Mesenchymal stem cell (in vitro differentiated cells and primary cell): ENCODE results near the gene CNOT8.
A peak's percentile ranks its signal among the peaks of the same experiment; 100 is the strongest.

Experiments used
- DNase-seq: peaks from one replicate; pipeline ENCODE4 v3.0.0-alpha.2; 2013
- H2AFZ ChIP-seq: one replicate; pipeline ENCODE4 v1.6.1; 2013; ENCODE audit warnings: low read depth, mild to moderate bottlenecking, control low read depth, inconsistent platforms, low read length, moderate library complexity
- H2AK5ac ChIP-seq: 2 replicates; pipeline ENCODE4 v1.6.1; 2013; ENCODE audit warnings: low read length, moderate library complexity, mild to moderate bottlenecking, inconsistent platforms; ENCODE audit not compliant: severe bottlenecking
- H2BK120ac ChIP-seq: one replicate; pipeline ENCODE4 v1.6.1; 2013; ENCODE audit warnings: low read depth, mild to moderate bottlenecking, inconsistent platforms, low read length, moderate library complexity
- H2BK12ac ChIP-seq, 2 experiments: one replicate each; pipeline ENCODE4 v1.6.1; 2013; ENCODE audit warnings: inconsistent platforms in 2 of 2, low read length in 2 of 2, mild to moderate bottlenecking in 2 of 2, moderate library complexity in 2 of 2, control low read depth in 1 of 2
- H2BK15ac ChIP-seq: one replicate; pipeline ENCODE4 v1.6.1; 2013; ENCODE audit warnings: mild to moderate bottlenecking, low read depth, inconsistent platforms; ENCODE audit not compliant: poor library complexity, severe bottlenecking
- H2BK5ac ChIP-seq: 2 replicates; pipeline ENCODE4 v1.6.1; 2013; ENCODE audit warnings: low read depth, mild to moderate bottlenecking, low read length, control low read depth, inconsistent platforms; ENCODE audit not compliant: poor library complexity, severe bottlenecking
- H3K14ac ChIP-seq, 2 experiments: one replicate each; pipeline ENCODE4 v1.6.1; 2013; ENCODE audit warnings: inconsistent platforms in 2 of 2, low read length in 2 of 2, control low read depth in 1 of 2, mild to moderate bottlenecking in 1 of 2, moderate library complexity in 1 of 2
- H3K18ac ChIP-seq, 2 experiments: one replicate each; pipeline ENCODE4 v1.6.1; 2013; ENCODE audit warnings: inconsistent platforms in 2 of 2, low read length in 2 of 2, control low read depth in 1 of 2, low read depth in 1 of 2, mild to moderate bottlenecking in 1 of 2
- H3K23ac ChIP-seq, 2 experiments: one replicate each; pipeline ENCODE4 v1.6.1; 2013; ENCODE audit warnings: inconsistent platforms in 2 of 2, low read length in 2 of 2, mild to moderate bottlenecking in 2 of 2, moderate library complexity in 2 of 2, control low read depth in 1 of 2
- H3K27ac ChIP-seq: 2 replicates; pipeline ENCODE4 v1.5.1; 2013; ENCODE audit warnings: mild to moderate bottlenecking, moderate library complexity, low read length, control low read depth, inconsistent platforms; ENCODE audit not compliant: poor library complexity, severe bottlenecking
- H3K27me3 ChIP-seq, 2 experiments: 2 replicates each; pipeline versions ENCODE4 v1.6.1 to v1.7.0; 2013; ENCODE audit warnings: low read length in 2 of 2, mild to moderate bottlenecking in 2 of 2, moderate library complexity in 2 of 2, control low read depth in 1 of 2, inconsistent platforms in 1 of 2; ENCODE audit not compliant: control insufficient read depth in 1 of 2, insufficient read depth in 1 of 2
- H3K36me3 ChIP-seq, 2 experiments: 2 replicates each; pipeline versions ENCODE4 v1.6.1 to v1.7.0; 2013; ENCODE audit warnings: low read length in 2 of 2, control low read depth in 1 of 2, inconsistent platforms in 1 of 2, low read depth in 1 of 2, mild to moderate bottlenecking in 1 of 2; ENCODE audit not compliant: insufficient read depth in 2 of 2, control insufficient read depth in 1 of 2
- H3K4ac ChIP-seq, 2 experiments: one replicate each; pipeline ENCODE4 v1.6.1; 2013; ENCODE audit warnings: inconsistent platforms in 2 of 2, low read length in 2 of 2, mild to moderate bottlenecking in 2 of 2, moderate library complexity in 2 of 2, control low read depth in 1 of 2, low read depth in 1 of 2
- H3K4me1 ChIP-seq: 2 replicates; pipeline ENCODE4 v1.6.1; 2013; ENCODE audit warnings: low read depth, low read length, control low read depth; ENCODE audit not compliant: control insufficient read depth, insufficient read depth
- H3K4me2 ChIP-seq: 2 replicates; pipeline ENCODE4 v1.6.1; 2013; ENCODE audit warnings: low read length, mild to moderate bottlenecking, inconsistent platforms; ENCODE audit not compliant: poor library complexity, severe bottlenecking
- H3K4me3 ChIP-seq, 2 experiments: 2 replicates each; pipeline versions ENCODE4 v1.5.1 to v1.7.0; 2013; ENCODE audit warnings: low read length in 2 of 2, mild to moderate bottlenecking in 2 of 2, control low read depth in 1 of 2, low read depth in 1 of 2; ENCODE audit not compliant: insufficient read depth in 1 of 2
- H3K79me1 ChIP-seq: replicated peaks from 2 replicates; pipeline ENCODE4 v1.6.1; 2013; ENCODE audit warnings: mild to moderate bottlenecking, control low read depth, low read length, inconsistent platforms; ENCODE audit not compliant: poor library complexity, severe bottlenecking
- H3K9ac ChIP-seq: 2 replicates; pipeline ENCODE4 v1.7.0; 2013; ENCODE audit warnings: mild to moderate bottlenecking, low read length, moderate library complexity
- H3K9me3 ChIP-seq: 2 replicates; pipeline ENCODE4 v1.7.0; 2013; ENCODE audit warnings: mild to moderate bottlenecking, low read length; ENCODE audit not compliant: control insufficient read depth
- H4K8ac ChIP-seq: one replicate; pipeline ENCODE4 v1.6.1; 2013; ENCODE audit warnings: inconsistent platforms, mild to moderate bottlenecking, low read length, moderate library complexity
- H4K91ac ChIP-seq: one replicate; pipeline ENCODE4 v1.6.1; 2013; ENCODE audit warnings: mild to moderate bottlenecking, low read length, inconsistent platforms
- WGBS: methylation state at CpG from one replicate; pipeline ENCODE4 v1.1.7; 2013; ENCODE audit warnings: mixed read lengths; 5-methylcytosine and 5-hydroxymethylcytosine counted together

Gene CNOT8

DNA sequence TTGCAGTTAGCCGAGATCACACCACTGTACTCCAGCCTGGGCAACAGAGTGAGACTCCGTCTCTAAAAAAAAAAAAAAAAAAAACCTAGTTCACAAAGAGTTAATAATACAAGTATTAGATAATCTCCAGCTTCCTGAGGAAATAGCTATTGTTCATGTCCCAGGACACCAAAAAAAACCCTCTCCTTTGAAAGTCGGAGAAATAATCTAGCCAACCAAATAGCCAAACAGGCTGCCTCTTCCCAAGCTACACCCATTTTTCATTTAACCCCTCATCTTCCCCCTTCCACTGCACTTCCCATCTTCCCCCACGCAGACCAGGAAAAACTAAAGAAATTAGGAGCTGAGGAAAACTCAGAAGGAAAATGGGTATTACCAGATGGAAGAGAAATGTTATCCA lies 23.6 kb downstream of the CNOT8 start:
- H3K27me3 ChIP-seq: no peaks in the 10 kb centered on the region
- peaks cover 40% of the 10 kb centered on the region for H3K9me3 ChIP-seq
- no peak overlapping the region for H2BK5ac ChIP-seq
- H4K91ac ChIP-seq: no peak overlapping the region
- no peak overlapping the region for H2BK15ac ChIP-seq
- no peak overlapping the region for H3K9ac ChIP-seq
- no peak overlapping the region for H3K18ac ChIP-seq
- no peak overlapping the region for H4K8ac ChIP-seq
- H2AK5ac ChIP-seq: no peak overlapping the region
- H3K79me1 ChIP-seq: peaks cover 4% of the 10 kb centered on the region
- no peak overlapping the region for H3K4ac ChIP-seq
- no peak overlapping the region for H2AFZ ChIP-seq
- WGBS: 40% methylated on average over 1 of the region's 4 CpGs
- H2BK120ac ChIP-seq: no peak overlapping the region
- H3K4me2 ChIP-seq: no peak overlapping the region
- no peaks in the 10 kb centered on the region for H3K4me1 ChIP-seq
- no peak overlapping the region for H2BK12ac ChIP-seq
- no peak for DNase-seq
- no peak overlapping the region for H3K14ac ChIP-seq
- peaks cover 20 to 49% of the 10 kb centered on the region in 2 experiments for H3K36me3 ChIP-seq
- H3K4me3 ChIP-seq: no peak overlapping the region
- no peak overlapping the region for H3K27ac ChIP-seq
- no peak overlapping the region for H3K23ac ChIP-seq

DNA sequence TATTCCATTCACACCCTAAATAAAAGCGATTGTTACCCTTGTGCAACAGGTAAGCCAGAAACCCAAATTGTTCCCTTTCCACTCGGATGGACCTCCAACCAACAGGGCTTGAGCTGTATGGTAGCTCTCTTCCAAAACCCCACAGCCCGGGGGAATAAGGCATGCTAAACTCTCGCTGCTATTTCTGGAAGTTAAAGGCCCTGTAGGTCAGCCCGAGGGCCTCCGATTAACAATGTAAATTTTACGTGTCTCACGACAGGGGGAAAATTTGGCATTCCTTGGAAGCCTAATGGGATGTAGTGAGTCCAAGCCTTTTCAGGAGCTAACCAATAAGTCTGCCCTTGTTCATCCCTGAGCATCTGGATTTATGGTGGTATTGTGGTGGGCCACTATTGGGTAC lies 26.0 kb downstream of the CNOT8 start:
- no peak overlapping the region for H2BK12ac ChIP-seq
- WGBS: 96% methylated on average over 8 of the region's 8 CpGs
- no peak overlapping the region for H3K4me2 ChIP-seq
- H3K14ac ChIP-seq: no peak overlapping the region
- H3K27me3 ChIP-seq: no peaks in the 10 kb centered on the region
- H3K4me3 ChIP-seq: no peak overlapping the region
- H3K4ac ChIP-seq: no peak overlapping the region
- H2BK120ac ChIP-seq: no peak overlapping the region
- no peak for DNase-seq
- H3K9ac ChIP-seq: no peak overlapping the region
- H3K9me3 ChIP-seq: peaks cover 48% of the 10 kb centered on the region
- no peaks in the 10 kb centered on the region for H3K4me1 ChIP-seq
- H2BK15ac ChIP-seq: no peak overlapping the region
- no peak overlapping the region for H3K27ac ChIP-seq
- H3K18ac ChIP-seq: no peak overlapping the region
- H2BK5ac ChIP-seq: no peak overlapping the region
- no peak overlapping the region for H2AK5ac ChIP-seq
- H4K8ac ChIP-seq: no peak overlapping the region
- no peak overlapping the region for H3K23ac ChIP-seq
- no peak overlapping the region for H2AFZ ChIP-seq
- H4K91ac ChIP-seq: no peak overlapping the region
- peaks cover 16 to 56% of the 10 kb centered on the region in 2 experiments for H3K36me3 ChIP-seq
- H3K79me1 ChIP-seq: no peaks in the 10 kb centered on the region

DNA sequence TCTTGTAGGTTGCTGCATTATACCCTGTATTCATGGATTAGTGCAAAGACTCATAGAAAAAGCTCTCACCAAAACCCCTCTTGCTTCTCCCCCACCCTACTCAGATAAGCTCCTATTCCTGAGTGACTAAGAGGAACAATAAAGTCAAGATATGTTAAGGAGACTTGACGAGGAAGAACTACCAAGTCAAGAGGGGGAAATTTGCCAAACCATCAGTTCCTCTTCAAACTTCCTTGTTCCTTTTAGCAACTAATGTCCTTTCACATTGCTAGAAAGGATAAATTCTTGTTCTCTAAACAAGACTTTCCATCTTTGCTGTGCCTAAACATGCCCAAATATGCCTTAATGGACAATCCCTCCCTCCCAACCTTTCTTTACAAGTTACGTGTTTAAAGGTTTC lies 27.0 kb downstream of the CNOT8 start:
- H4K91ac ChIP-seq: no peak overlapping the region
- no peak overlapping the region for H3K14ac ChIP-seq
- H3K23ac ChIP-seq: no peak overlapping the region
- no peak overlapping the region for H2BK120ac ChIP-seq
- no peak overlapping the region for H3K27ac ChIP-seq
- no peak overlapping the region for H2BK15ac ChIP-seq
- H3K4me3 ChIP-seq: peak overlapping the region in 1 of 2 experiments; percentile 6
- no peaks in the 10 kb centered on the region for H3K27me3 ChIP-seq
- H3K4me2 ChIP-seq: no peak overlapping the region
- no peak overlapping the region for H3K9ac ChIP-seq
- no peak overlapping the region for H2AK5ac ChIP-seq
- H3K9me3 ChIP-seq: peaks cover 47% of the 10 kb centered on the region
- no peak for DNase-seq
- no peaks in the 10 kb centered on the region for H3K79me1 ChIP-seq
- H2BK12ac ChIP-seq: no peak overlapping the region
- H3K36me3 ChIP-seq: peaks cover 17 to 60% of the 10 kb centered on the region in 2 experiments
- H3K18ac ChIP-seq: no peak overlapping the region
- H4K8ac ChIP-seq: no peak overlapping the region
- H3K4me1 ChIP-seq: no peaks in the 10 kb centered on the region
- WGBS: 97% methylated on average over 2 of the region's 2 CpGs
- H2AFZ ChIP-seq: no peak overlapping the region
- H2BK5ac ChIP-seq: no peak overlapping the region
- H3K4ac ChIP-seq: no peak overlapping the region

DNA sequence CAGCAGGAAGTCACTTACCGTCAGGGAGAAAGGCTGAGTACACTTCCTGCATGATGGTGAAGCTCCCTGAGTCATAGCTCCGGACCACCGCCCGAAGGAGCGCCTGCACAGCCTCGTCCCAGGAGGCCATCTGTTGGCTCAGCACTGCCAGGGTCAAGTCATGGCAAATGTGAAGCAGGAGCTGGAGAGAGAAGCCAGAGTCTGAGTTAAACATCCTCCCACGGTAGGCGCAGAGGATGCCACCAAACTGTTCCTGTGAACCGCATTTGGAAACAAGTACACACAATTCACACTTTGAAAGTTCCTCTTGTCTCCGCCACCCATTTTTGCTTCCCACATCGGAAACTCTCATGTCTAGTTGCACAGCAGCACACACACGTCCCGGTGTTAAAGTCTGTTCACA lies 33.9 kb downstream of the CNOT8 start:
- Histone ChIP-seq H2AK5ac (no peak overlapping the region), H3K27me3 (no peaks in the 10 kb centered on the region), H2AFZ (no peak overlapping the region), H4K8ac (no peak overlapping the region), H3K4me3 (no peak overlapping the region), H2BK12ac (no peak overlapping the region), H3K9ac (no peak overlapping the region), H3K14ac (no peak overlapping the region), H3K23ac (no peak overlapping the region), H4K91ac (no peak overlapping the region), H3K4me2 (no peak overlapping the region), H3K79me1 (no peaks in the 10 kb centered on the region), H3K9me3 (peaks cover 17% of the 10 kb centered on the region), H3K4ac (no peak overlapping the region), H2BK15ac (no peak overlapping the region), H2BK120ac (no peak overlapping the region), H3K18ac (no peak overlapping the region), H3K4me1 (no peaks in the 10 kb centered on the region), H3K27ac (no peak overlapping the region), H2BK5ac (no peak overlapping the region), H3K36me3 (peaks cover 43 to 89% of the 10 kb centered on the region in 2 experiments)
- DNase-seq: no peak
- WGBS: 83% methylated on average over 13 of the region's 13 CpGs
